Bronchial epithelial cell (primary cell): ENCODE measurements around the gene HDAC4. TPM values are rescaled to one million over a fixed set of nuclear protein-coding genes. Genes with fewer than 3 reads are reported as not detected.
A peak's percentile ranks its signal among the peaks of the same experiment; 100 is the strongest.

Source experiments
- DNase-seq: peaks from one replicate; pipeline ENCODE4 v3.0.0-alpha.2; 2010; ENCODE audit warnings: low read depth
- FAIRE-seq: peaks from 2 replicates; lab custom pipeline; 2011; peaks lifted over from hg19 to GRCh38; lab: Jason Lieb, UNC
- H3K27me3 ChIP-seq: 2 replicates; pipeline ENCODE4 v1.5.1; 2011; ENCODE audit warnings: low read length; ENCODE audit not compliant: control insufficient read depth, insufficient read depth
- H3K36me3 ChIP-seq: 2 replicates; pipeline ENCODE4 v1.5.1; 2011; ENCODE audit warnings: low read length; ENCODE audit not compliant: control insufficient read depth, insufficient read depth
- H3K4me3 ChIP-seq: 2 replicates; pipeline ENCODE4 v1.5.1; 2011; ENCODE audit warnings: mild to moderate bottlenecking, low read depth, low read length, control low read depth
- total RNA-seq: library from RNA; depleted of rRNA; stranded (reverse); fragments of >200 nt; gene quantifications from 2 replicates; pipeline ENCODE4 v1.2.1, GENCODE V29; 2014
- TF ChIP-seq, protein P1 (sequence below): IDR thresholded peaks from 2 replicates; pipeline ENCODE4 v1.5.1; 2011; ENCODE audit warnings: mild to moderate bottlenecking, moderate library complexity, low read length, control low read depth, inconsistent platforms; ENCODE audit not compliant: insufficient read depth, severe bottlenecking

The HDAC4 gene
- total RNA-seq, 1 donor from 2014 or later: 5.3 TPM

DNA sequence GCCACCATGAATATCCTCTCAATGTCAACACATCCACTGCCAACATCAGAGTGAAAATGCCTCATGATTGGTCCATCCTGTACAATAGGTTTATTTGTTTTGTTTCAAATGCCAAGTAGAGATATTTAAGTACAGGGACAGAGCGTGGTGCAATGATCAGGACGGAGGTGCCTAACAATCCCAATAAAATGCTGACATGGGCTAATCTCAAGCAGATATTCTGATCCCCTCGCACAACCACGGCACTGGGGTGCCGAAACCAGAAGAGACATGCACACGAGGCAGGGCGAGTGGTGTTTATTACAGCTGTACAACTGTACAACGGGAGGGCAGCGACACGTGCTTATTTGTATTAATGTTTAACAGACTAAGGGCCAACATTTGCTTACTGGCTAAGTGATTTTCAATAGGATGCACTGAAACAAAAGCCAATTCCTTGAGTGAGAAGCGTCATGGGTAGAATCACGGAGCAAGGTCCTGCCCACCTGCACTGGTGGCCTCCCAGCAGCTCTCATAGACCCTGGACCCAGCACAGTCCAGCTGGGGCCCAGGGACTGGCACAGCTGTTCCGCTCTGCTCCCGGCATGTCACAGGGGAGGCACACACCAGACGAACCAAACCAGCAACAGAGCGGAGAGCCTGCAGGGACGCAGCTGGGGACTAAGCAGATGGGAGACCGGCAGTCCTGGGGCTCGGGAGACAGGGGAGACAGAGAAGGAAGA, 101.4 kb downstream of the HDAC4 start:
- no peaks in the 10 kb centered on the region for H3K36me3 ChIP-seq
- FAIRE-seq: no peak

DNA sequence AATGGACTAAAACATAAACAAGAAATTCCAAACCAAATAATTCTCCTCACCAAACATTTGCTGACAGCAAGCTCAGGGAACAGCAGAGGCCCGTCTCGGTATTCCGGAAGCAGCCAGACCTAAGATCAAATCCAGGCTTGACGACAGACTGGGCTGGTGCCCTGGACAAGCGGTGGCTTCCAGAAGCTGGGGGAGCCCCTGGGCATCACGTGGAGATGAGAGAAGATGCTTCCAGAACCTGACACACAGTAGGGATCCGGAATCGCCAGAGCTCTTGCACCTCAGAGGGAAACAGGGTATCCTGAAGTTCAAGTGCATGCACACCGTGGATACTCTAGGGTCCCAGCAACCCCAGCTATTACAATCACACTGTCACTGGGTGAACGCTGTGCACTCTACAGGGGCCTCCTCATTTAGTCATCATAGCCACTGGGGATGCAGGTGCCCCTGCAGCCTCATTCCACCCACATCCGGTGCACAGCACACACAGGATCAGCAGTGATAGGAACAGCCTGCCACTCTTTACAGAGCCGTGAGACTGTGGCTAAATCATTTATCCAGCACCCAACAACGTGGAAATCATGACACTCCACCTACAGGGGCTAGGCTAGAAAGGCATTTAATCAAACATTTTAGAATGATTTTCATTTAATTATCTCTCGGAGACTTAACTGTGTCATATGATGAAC, 102.6 kb downstream of the HDAC4 start:
- no peak for FAIRE-seq
- no peaks in the 10 kb centered on the region for H3K36me3 ChIP-seq
- TF ChIP-seq, protein P1, sequence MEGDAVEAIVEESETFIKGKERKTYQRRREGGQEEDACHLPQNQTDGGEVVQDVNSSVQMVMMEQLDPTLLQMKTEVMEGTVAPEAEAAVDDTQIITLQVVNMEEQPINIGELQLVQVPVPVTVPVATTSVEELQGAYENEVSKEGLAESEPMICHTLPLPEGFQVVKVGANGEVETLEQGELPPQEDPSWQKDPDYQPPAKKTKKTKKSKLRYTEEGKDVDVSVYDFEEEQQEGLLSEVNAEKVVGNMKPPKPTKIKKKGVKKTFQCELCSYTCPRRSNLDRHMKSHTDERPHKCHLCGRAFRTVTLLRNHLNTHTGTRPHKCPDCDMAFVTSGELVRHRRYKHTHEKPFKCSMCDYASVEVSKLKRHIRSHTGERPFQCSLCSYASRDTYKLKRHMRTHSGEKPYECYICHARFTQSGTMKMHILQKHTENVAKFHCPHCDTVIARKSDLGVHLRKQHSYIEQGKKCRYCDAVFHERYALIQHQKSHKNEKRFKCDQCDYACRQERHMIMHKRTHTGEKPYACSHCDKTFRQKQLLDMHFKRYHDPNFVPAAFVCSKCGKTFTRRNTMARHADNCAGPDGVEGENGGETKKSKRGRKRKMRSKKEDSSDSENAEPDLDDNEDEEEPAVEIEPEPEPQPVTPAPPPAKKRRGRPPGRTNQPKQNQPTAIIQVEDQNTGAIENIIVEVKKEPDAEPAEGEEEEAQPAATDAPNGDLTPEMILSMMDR: no peak

More for the DNA sequence above, 101.4 kb downstream of the HDAC4 start:
- Histone ChIP-seq H3K27me3 (no peaks in the 10 kb centered on the region), H3K4me3 (no peak overlapping the region)
- TF ChIP-seq, protein P1: no peak
- DNase-seq: no peak

DNA sequence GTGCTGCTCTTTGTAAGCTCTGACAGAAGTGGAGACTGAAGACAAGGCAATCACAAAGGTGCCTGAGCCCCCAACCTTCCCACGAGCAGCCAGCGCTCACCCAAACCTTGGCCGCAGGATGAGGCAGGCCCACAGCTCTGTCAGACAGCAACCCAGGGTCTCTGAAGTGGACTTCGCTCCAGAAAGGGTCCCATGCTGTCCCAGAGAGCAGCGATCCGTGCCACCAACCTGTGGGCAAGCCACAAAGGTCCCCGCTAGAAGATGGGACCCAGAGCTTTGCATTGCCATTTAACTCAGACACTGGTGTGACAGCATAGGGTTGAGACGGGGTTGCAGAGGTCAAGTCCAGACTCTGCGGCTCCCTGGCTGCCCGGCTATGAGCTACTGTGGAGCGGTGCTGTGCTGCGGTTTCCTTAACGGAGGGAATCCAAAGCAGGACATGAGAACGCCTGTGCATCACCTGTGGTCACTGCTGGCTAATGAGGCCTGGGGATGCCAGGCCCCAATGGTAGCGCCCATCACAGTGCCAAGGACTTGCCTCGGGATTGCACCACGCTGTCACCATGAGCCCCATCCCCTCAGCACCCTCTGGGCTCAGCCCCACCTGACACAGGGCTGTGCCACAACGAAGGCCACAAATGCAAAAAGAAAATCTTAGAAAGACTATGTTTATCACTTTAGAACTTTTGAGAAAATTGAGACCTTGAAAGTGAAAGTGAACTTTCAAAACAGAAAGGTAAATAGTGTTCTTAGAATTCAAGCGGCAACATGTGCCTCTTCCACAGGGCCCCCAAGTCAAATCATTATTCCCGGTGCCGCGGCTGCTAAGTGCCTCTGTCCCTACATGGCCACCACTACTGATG, 103.4 kb downstream of the HDAC4 start:
- TF ChIP-seq, protein P1: no peak
- Histone ChIP-seq H3K36me3 (no peaks in the 10 kb centered on the region), H3K27me3 (no peaks in the 10 kb centered on the region), H3K4me3 (no peak overlapping the region)
- DNase-seq (no peak), FAIRE-seq (peak; percentile 40)

More for the DNA sequence above, 102.6 kb downstream of the HDAC4 start:
- DNase-seq: peak; percentile 4
- H3K4me3 ChIP-seq: no peak overlapping the region
- H3K27me3 ChIP-seq: no peaks in the 10 kb centered on the region

DNA sequence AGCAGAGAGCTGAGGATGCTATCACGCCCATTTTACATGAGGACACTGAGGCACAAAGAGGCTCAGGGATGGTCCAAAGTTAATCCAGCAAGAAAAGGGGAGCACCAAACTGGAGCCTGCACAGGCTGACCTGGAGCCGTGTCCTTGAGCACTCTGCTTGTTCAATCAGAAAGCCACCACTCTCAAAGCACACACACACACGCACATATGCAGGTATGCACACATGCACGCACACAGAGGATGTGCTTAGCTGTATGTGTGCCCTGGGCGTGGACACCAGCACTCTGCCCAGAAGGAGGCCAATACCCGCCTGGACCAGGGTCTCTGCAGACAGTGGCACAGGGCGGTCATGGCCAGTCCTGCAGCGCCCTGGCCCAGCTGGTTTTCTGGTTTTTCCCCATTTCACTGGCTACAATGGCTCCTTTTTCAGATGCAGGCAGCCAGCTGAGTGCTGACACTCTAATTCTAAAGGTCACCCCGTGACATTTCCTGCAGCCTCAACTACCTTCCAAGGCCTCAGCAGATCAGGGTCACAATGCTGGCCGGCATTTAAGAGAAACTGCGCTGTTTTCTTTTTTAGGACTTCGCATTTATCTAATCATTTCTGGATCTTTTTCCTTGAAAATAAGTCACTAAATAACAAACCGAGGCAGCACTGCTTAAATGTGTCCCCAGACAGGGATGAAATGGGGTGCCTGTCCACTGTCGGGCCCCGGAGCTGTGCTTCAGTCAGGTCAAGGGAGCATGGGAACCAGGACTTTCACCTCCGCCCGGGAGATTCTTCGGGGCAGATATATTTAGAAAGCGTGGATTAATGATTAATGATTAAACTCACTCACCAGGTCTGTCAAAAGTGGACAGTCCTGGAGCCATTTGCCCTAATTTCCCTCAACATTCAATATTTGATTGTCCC, 104.5 kb downstream of the HDAC4 start:
- Histone ChIP-seq H3K36me3 (no peaks in the 10 kb centered on the region), H3K27me3 (no peaks in the 10 kb centered on the region), H3K4me3 (no peak overlapping the region)
- FAIRE-seq (peak; percentile 43), DNase-seq (no peak)
- TF ChIP-seq, protein P1: no peak
